Measurements from ENCODE around the gene NIPBL. TPM values are rescaled to one million over a fixed set of nuclear protein-coding genes. Genes with fewer than 3 reads are reported as not detected.

The NIPBL gene
- total and polyA plus RNA-seq, 10 of the 15 experiments (the other 5 are each of a cell fraction or from before 2014, with no cell fraction given): 10.4 to 50.4 (median 20.2) TPM

DNA sequence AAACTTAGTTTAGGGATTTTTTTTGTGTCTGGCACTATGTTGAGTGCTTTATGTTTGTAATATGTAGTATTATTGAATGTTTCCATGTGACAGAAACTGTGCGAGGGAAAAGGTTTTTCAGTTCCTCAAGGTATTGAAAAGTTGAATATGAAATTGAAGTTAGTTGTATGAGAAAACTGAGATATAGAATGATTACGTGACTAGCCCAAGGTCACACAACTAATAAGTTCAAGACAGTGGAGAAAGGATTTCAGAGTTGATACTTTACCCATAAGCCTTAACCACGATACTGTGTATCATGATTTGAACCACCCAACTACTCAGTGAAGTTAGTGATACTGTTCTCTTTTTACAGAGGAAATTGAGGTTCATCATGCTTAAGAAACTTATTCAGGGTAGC lies 5.7 kb downstream of the NIPBL start:
- intact Hi-C loops (cut with micrococcal nuclease; ENCODE audit: unreplicated experiment) (no loop called here), in situ Hi-C loops (cut with MboI) (no loop called here)
- peak overlapping the region; percentile 74 for H3K4me2 ChIP-seq (ENCODE audit: control insufficient read depth, insufficient read depth)
- CTCF ChIA-PET: interaction anchor here (0.7 to 3.8 kb wide), 9 partner anchors 12 to 187 kb away, joined by 3 to 25 read pairs (median 4); no protein-coding TSS in a partner anchor
- no peaks in the 10 kb centered on the region; the same call in 1 of the 2 replicates for H4K20me1 ChIP-seq (ENCODE audit: control insufficient read depth, insufficient read depth)
- H3K36me3 ChIP-seq (ENCODE audit: control insufficient read depth in 2 of 2, insufficient read depth in 2 of 2, low read length in 1 of 2): peaks cover 5 to 10% of the 10 kb centered on the region in 2 experiments; a peak in 2 of 4 replicates
- H3K9me3 ChIP-seq (replicated peaks; ENCODE audit: control insufficient read depth, insufficient read depth, low read length): peaks cover 5% of the 10 kb centered on the region; the same call in 2 of the 3 replicates
- peaks cover 100% of the 10 kb centered on the region for H3K79me2 ChIP-seq (ENCODE audit: control insufficient read depth, insufficient read depth, low read length)
- ATAC-seq: peak; percentile 61
- no peak overlapping the region for H2AFZ ChIP-seq (ENCODE audit: control insufficient read depth, low read depth, low read length)
- POLR2A ChIA-PET: interaction anchor here (1.4 kb wide), 1 partner anchor 157 kb away, joined by 5 read pairs; no protein-coding TSS in a partner anchor
- WGBS (ENCODE audit: insufficient coverage, insufficient replicate concordance, low lambda C conversion rate, missing lambda C conversion rate): 7% methylated on average over 3 of the region's 3 CpGs
- H3K9ac ChIP-seq (ENCODE audit: control insufficient read depth, insufficient read depth, low read length): peak overlapping the region; percentile 33; the same call in 1 of the 2 replicates
- peak; percentile 38 for FAIRE-seq
- BruUV-seq (replicated peaks): no TSS peak
- H3K4me1 ChIP-seq (ENCODE audit: control insufficient read depth, insufficient read depth, low read length): peaks cover 6% of the 10 kb centered on the region; the same call in 1 of the 2 replicates
- RAD21 ChIA-PET (ENCODE audit: unreplicated experiment): interaction anchor here (0.9 to 1.6 kb wide), 9 partner anchors 14 to 161 kb away, joined by 3 to 7 read pairs (median 3); no protein-coding TSS in a partner anchor
- H3K27ac ChIP-seq (ENCODE audit: control insufficient read depth, insufficient read depth): peak overlapping the region; percentile 63
- H3K27me3 ChIP-seq (replicated peaks in 1 of 2; ENCODE audit: control insufficient read depth in 2 of 2, insufficient read depth in 2 of 2, low read length in 1 of 2): no peaks in the 10 kb centered on the region
- SMC1A ChIA-PET (ENCODE audit: uncharacterized antibody, unreplicated experiment): interaction anchor here (0.6 to 2.0 kb wide), 10 partner anchors 10 to 182 kb away, joined by 3 to 8 read pairs (median 4); no protein-coding TSS in a partner anchor
- peak overlapping the region; percentile 48 for H3K4me3 ChIP-seq
- DNase-seq (ENCODE audit: low read depth, low spot score): no peak
- no peak for TF ChIP-seq PAX5 (IDR thresholded peaks at IDR 0.05; ENCODE audit: borderline replicate concordance, low read depth, low read length)
- TF ChIP-seq, protein P1, sequence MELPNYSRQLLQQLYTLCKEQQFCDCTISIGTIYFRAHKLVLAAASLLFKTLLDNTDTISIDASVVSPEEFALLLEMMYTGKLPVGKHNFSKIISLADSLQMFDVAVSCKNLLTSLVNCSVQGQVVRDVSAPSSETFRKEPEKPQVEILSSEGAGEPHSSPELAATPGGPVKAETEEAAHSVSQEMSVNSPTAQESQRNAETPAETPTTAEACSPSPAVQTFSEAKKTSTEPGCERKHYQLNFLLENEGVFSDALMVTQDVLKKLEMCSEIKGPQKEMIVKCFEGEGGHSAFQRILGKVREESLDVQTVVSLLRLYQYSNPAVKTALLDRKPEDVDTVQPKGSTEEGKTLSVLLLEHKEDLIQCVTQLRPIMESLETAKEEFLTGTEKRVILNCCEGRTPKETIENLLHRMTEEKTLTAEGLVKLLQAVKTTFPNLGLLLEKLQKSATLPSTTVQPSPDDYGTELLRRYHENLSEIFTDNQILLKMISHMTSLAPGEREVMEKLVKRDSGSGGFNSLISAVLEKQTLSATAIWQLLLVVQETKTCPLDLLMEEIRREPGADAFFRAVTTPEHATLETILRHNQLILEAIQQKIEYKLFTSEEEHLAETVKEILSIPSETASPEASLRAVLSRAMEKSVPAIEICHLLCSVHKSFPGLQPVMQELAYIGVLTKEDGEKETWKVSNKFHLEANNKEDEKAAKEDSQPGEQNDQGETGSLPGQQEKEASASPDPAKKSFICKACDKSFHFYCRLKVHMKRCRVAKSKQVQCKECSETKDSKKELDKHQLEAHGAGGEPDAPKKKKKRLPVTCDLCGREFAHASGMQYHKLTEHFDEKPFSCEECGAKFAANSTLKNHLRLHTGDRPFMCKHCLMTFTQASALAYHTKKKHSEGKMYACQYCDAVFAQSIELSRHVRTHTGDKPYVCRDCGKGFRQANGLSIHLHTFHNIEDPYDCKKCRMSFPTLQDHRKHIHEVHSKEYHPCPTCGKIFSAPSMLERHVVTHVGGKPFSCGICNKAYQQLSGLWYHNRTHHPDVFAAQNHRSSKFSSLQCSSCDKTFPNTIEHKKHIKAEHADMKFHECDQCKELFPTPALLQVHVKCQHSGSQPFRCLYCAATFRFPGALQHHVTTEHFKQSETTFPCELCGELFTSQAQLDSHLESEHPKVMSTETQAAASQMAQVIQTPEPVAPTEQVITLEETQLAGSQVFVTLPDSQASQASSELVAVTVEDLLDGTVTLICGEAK (IDR thresholded peaks at IDR 0.05; ENCODE audit: borderline replicate concordance): no peak
- TF ChIP-seq, protein P2, sequence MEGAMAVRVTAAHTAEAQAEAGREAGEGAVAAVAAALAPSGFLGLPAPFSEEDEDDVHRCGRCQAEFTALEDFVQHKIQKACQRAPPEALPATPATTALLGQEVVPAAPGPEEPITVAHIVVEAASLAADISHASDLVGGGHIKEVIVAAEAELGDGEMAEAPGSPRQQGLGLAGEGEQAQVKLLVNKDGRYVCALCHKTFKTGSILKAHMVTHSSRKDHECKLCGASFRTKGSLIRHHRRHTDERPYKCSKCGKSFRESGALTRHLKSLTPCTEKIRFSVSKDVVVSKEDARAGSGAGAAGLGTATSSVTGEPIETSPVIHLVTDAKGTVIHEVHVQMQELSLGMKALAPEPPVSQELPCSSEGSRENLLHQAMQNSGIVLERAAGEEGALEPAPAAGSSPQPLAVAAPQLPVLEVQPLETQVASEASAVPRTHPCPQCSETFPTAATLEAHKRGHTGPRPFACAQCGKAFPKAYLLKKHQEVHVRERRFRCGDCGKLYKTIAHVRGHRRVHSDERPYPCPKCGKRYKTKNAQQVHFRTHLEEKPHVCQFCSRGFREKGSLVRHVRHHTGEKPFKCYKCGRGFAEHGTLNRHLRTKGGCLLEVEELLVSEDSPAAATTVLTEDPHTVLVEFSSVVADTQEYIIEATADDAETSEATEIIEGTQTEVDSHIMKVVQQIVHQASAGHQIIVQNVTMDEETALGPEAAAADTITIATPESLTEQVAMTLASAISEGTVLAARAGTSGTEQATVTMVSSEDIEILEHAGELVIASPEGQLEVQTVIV (IDR thresholded peaks at IDR 0.05; ENCODE audit: borderline replicate concordance, partially characterized antibody): no peak
- TF ChIP-seq, protein P3, sequence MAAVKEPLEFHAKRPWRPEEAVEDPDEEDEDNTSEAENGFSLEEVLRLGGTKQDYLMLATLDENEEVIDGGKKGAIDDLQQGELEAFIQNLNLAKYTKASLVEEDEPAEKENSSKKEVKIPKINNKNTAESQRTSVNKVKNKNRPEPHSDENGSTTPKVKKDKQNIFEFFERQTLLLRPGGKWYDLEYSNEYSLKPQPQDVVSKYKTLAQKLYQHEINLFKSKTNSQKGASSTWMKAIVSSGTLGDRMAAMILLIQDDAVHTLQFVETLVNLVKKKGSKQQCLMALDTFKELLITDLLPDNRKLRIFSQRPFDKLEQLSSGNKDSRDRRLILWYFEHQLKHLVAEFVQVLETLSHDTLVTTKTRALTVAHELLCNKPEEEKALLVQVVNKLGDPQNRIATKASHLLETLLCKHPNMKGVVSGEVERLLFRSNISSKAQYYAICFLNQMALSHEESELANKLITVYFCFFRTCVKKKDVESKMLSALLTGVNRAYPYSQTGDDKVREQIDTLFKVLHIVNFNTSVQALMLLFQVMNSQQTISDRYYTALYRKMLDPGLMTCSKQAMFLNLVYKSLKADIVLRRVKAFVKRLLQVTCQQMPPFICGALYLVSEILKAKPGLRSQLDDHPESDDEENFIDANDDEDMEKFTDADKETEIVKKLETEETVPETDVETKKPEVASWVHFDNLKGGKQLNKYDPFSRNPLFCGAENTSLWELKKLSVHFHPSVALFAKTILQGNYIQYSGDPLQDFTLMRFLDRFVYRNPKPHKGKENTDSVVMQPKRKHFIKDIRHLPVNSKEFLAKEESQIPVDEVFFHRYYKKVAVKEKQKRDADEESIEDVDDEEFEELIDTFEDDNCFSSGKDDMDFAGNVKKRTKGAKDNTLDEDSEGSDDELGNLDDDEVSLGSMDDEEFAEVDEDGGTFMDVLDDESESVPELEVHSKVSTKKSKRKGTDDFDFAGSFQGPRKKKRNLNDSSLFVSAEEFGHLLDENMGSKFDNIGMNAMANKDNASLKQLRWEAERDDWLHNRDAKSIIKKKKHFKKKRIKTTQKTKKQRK (IDR thresholded peaks at IDR 0.05; ENCODE audit: low read depth, low read length): no peak
- TF ChIP-seq ZSCAN29 (IDR thresholded peaks at IDR 0.05): no peak
- peak; percentile 32; the same call in 1 of the 2 replicates for TF ChIP-seq DPF2 (IDR thresholded peaks at IDR 0.05)
- TF ChIP-seq TBL1XR1 (IDR thresholded peaks at IDR 0.05; ENCODE audit: low read depth, low read length): no peak
- TF ChIP-seq SUPT20H (IDR thresholded peaks at IDR 0.05; ENCODE audit: borderline replicate concordance, control insufficient read depth, low read depth, low read length): no peak
- no peak for TF ChIP-seq IKZF1 (conservative IDR thresholded peaks at IDR 0.05)
